ACC112 (cell line): ENCODE data around the gene UGT1A4.

Experiments
- H2AFZ ChIP-seq: fragments of 200-600 bp; sonication (generic); one replicate; pipeline ENCODE4 v1.6.0; 2017; ENCODE audit warnings: antibody characterized with exemption, low read length; ENCODE audit not compliant: unreplicated experiment
- H3K27ac ChIP-seq: fragments of 200-600 bp; sonication (generic); 2 replicates; pipeline ENCODE4 v1.5.1; 2014; ENCODE audit warnings: low read depth, mild to moderate bottlenecking, antibody characterized with exemption, low read length, moderate library complexity
- H3K27me3 ChIP-seq: fragments of 200-600 bp; sonication (generic); 2 replicates; pipeline ENCODE4 v1.6.1; 2014; ENCODE audit warnings: mild to moderate bottlenecking, antibody characterized with exemption, low read length, moderate library complexity, mixed read lengths; ENCODE audit not compliant: insufficient read depth
- H3K36me3 ChIP-seq: fragments of 200-600 bp; sonication (generic); 2 replicates; pipeline ENCODE4 v1.6.1; 2016; ENCODE audit warnings: mild to moderate bottlenecking, antibody characterized with exemption, low read length, moderate library complexity, mixed read lengths; ENCODE audit not compliant: insufficient read depth
- H3K4me1 ChIP-seq: fragments of 200-600 bp; sonication (generic); one replicate; pipeline ENCODE4 v1.6.1; 2016; ENCODE audit warnings: low read length, mixed read lengths; ENCODE audit not compliant: insufficient read depth, unreplicated experiment, control insufficient read depth
- H3K4me3 ChIP-seq: fragments of 200-600 bp; sonication (generic); 2 replicates; pipeline ENCODE4 v1.5.1; 2014; ENCODE audit warnings: mild to moderate bottlenecking, low read depth, low read length
- H3K79me2 ChIP-seq: fragments of 200-600 bp; sonication (generic); one replicate; pipeline ENCODE4 v1.6.0; 2016; ENCODE audit warnings: low read length; ENCODE audit not compliant: control insufficient read depth, unreplicated experiment, insufficient read depth

UGT1A4 gene

GRCh38 chr2:233820774-233821105, 102.2 kb downstream of the UGT1A4 start:
- Histone ChIP-seq H3K36me3 (no peaks in the 10 kb centered on the region), H3K4me1 (peaks cover 4% of the 10 kb centered on the region), H3K27me3 (no peaks in the 10 kb centered on the region; the same call in 1 of the 2 replicates), H3K27ac (no peak overlapping the region), H3K4me3 (no peak overlapping the region), H3K79me2 (no peaks in the 10 kb centered on the region), H2AFZ (no peak overlapping the region)

GRCh38 chr2:233821196-233821595, 102.7 kb downstream of the UGT1A4 start:
- no peaks in the 10 kb centered on the region for H3K79me2 ChIP-seq
- H3K27me3 ChIP-seq: no peaks in the 10 kb centered on the region; the same call in 1 of the 2 replicates
- peaks cover 4% of the 10 kb centered on the region for H3K4me1 ChIP-seq
- H3K27ac ChIP-seq: no peak overlapping the region
- no peak overlapping the region for H2AFZ ChIP-seq
- H3K4me3 ChIP-seq: no peak overlapping the region
- H3K36me3 ChIP-seq: no peaks in the 10 kb centered on the region

GRCh38 chr2:233821709-233822100, 103.2 kb downstream of the UGT1A4 start:
- peaks cover 4% of the 10 kb centered on the region for H3K4me1 ChIP-seq
- H3K27ac ChIP-seq: no peak overlapping the region

GRCh38 chr2:233822101-233822771, 103.7 kb downstream of the UGT1A4 start:
- Histone ChIP-seq H2AFZ (no peak overlapping the region), H3K4me1 (peaks cover 1% of the 10 kb centered on the region), H3K79me2 (no peaks in the 10 kb centered on the region), H3K27ac (no peak overlapping the region), H3K36me3 (no peaks in the 10 kb centered on the region), H3K4me3 (no peak overlapping the region), H3K27me3 (no peaks in the 10 kb centered on the region; the same call in 1 of the 2 replicates)

More at GRCh38 chr2:233821709-233822100, 103.2 kb downstream of the UGT1A4 start:
- Histone ChIP-seq H3K79me2 (no peaks in the 10 kb centered on the region), H2AFZ (no peak overlapping the region), H3K36me3 (no peaks in the 10 kb centered on the region), H3K4me3 (no peak overlapping the region), H3K27me3 (no peaks in the 10 kb centered on the region; the same call in 1 of the 2 replicates)
